Activated CD8-positive, alpha-beta memory T cell treated with anti-CD3 and anti-CD28 coated beads, Interleukin-2, amount 50 U/mL, for 48 hours (primary cell): Measurements from ENCODE around the gene FFAR2.
A peak's percentile ranks its signal among the peaks of the same experiment; 100 is the strongest.
"Not testable (repeated sequence)": the region's sequence is repeated elsewhere in the genome, so short reads cannot be mapped to it uniquely, and the experiment has no call there.

Source experiments
- DNase-seq: peaks from one replicate; pipeline ENCODE4 v3.0.0-alpha.2; 2020

FFAR2 gene

GRCh38 chr19:35458192-35458591 is 10.1 kb downstream of the FFAR2 start:
- no peak for DNase-seq

GRCh38 chr19:35458731-35459391 is 10.8 kb downstream of the FFAR2 start:
- DNase-seq: no peak

- DNase-seq: no peak
Measured at GRCh38 chr19:35459414-35460082, 11.5 kb downstream of the FFAR2 start.

- DNase-seq: no peak
Measured at GRCh38 chr19:35460608-35461007, 12.6 kb downstream of the FFAR2 start.

- no peak for DNase-seq
Measured at GRCh38 chr19:35461060-35461459, 13.0 kb downstream of the FFAR2 start.

GRCh38 chr19:35461788-35462187 is 13.7 kb downstream of the FFAR2 start:
- not testable (repeated sequence) for DNase-seq

- DNase-seq: no peak
Measured at GRCh38 chr19:35462476-35462953, 14.5 kb downstream of the FFAR2 start.

- DNase-seq: not testable (repeated sequence)
Measured at GRCh38 chr19:35462956-35463355, 14.9 kb downstream of the FFAR2 start.

- DNase-seq: no peak
Measured at GRCh38 chr19:35466259-35466658, 18.2 kb downstream of the FFAR2 start.

- peak; percentile 77 for DNase-seq
Measured at GRCh38 chr19:35468637-35469036, 20.6 kb downstream of the FFAR2 start.

- no peak for DNase-seq
Measured at GRCh38 chr19:35470128-35470527, 22.1 kb downstream of the FFAR2 start.

- not testable (repeated sequence) for DNase-seq
Measured at GRCh38 chr19:35471075-35471474, 23.0 kb downstream of the FFAR2 start.

GRCh38 chr19:35471946-35472345 is 23.9 kb downstream of the FFAR2 start:
- no peak for DNase-seq

- no peak for DNase-seq
Measured at GRCh38 chr19:35474104-35474503, 26.0 kb downstream of the FFAR2 start.

- not testable (repeated sequence) for DNase-seq
Measured at GRCh38 chr19:35474594-35474993, 26.5 kb downstream of the FFAR2 start.

GRCh38 chr19:35476149-35476548 is 28.1 kb downstream of the FFAR2 start:
- no peak for DNase-seq

GRCh38 chr19:35478794-35479677 is 31.0 kb downstream of the FFAR2 start:
- no peak for DNase-seq

GRCh38 chr19:35483089-35483488 is 35.0 kb downstream of the FFAR2 start:
- DNase-seq: no peak

GRCh38 chr19:35484252-35485036 is 36.4 kb downstream of the FFAR2 start:
- DNase-seq: no peak

GRCh38 chr19:35486268-35486708 is 38.2 kb downstream of the FFAR2 start:
- DNase-seq: no peak

GRCh38 chr19:35487656-35488182 is 39.7 kb downstream of the FFAR2 start:
- no peak for DNase-seq

- DNase-seq: no peak
Measured at GRCh38 chr19:35488677-35489076, 40.6 kb downstream of the FFAR2 start.
